K562 (cell line): ENCODE results near the gene PHF12. TPM values are rescaled to one million over a fixed set of nuclear protein-coding genes. Genes with fewer than 3 reads are reported as not detected.
A peak's percentile ranks its signal among the peaks of the same experiment; 100 is the strongest.

ENCODE experiments used
- ATAC-seq: fragments of 200-7000 bp; cut with Tn5 transposase; 3 replicates; pipeline ENCODE4 v1.9.1; 2020; ENCODE audit warnings: moderate library complexity
- BruUV-seq: library from RNA; stranded (reverse); fragments of 400-500 nt; replicated peaks from 2 replicates; lab custom pipeline; 2021; lab: Mats Ljungman, UMichigan
- CTCF ChIA-PET: fragments of 300-600 bp; formaldehyde crosslinking; extraction: SDS; loops from one replicate; lab custom pipeline; 2021; ENCODE audit warnings: low intra/inter-chr PET ratio; lab: Yijun Ruan, JAX
- POLR2A ChIA-PET: fragments of 300-600, 350-650 bp; sonication (Branson Sonifier 250); formaldehyde crosslinking; extraction: SDS; loops from one replicate; lab custom pipeline; 2021; ENCODE audit warnings: antibody characterized with exemption, inconsistent platforms; lab: Yijun Ruan, JAX
- DNase-seq, 4 experiments: peaks; one replicate each; pipeline versions ENCODE4 v3.0.0 to v3.0.0-alpha.2; 2011 to 2018; ENCODE audit warnings: low spot score in 3 of 4, mixed read lengths in 3 of 4; ENCODE audit errors: extremely low read depth in 1 of 4
- FAIRE-seq: peaks from 2 replicates; lab custom pipeline; 2011; peaks lifted over from hg19 to GRCh38; lab: Jason Lieb, UNC
- H2AFZ ChIP-seq: 2 replicates; pipeline ENCODE4 v1.6.0; 2011; ENCODE audit warnings: low read depth, low read length, control low read depth, inconsistent platforms
- H3K27ac ChIP-seq: fragments of 200-600 bp; 3 replicates; pipeline ENCODE4 v1.8.0; 2011; ENCODE audit warnings: low read depth, mild to moderate bottlenecking, control low read depth, inconsistent platforms, low read length, moderate library complexity, mixed read lengths; ENCODE audit errors: extremely low read depth
- H3K27me3 ChIP-seq, 2 experiments: fragments of 300-600 bp in 1 of 2; 2 replicates in 1 of 2; 3 replicates in 1 of 2; pipeline versions ENCODE4 v1.6.0 to v1.8.0; 2011; ENCODE audit warnings: inconsistent platforms in 2 of 2, low read length in 2 of 2, mild to moderate bottlenecking in 1 of 2, mixed read lengths in 1 of 2, moderate library complexity in 1 of 2; ENCODE audit not compliant: control insufficient read depth in 2 of 2, insufficient read depth in 2 of 2
- H3K36me3 ChIP-seq: fragments of 300-600 bp; 3 replicates; pipeline ENCODE4 v1.8.0; 2011; ENCODE audit warnings: mild to moderate bottlenecking, low read length, inconsistent platforms; ENCODE audit not compliant: control insufficient read depth, insufficient read depth
- H3K4me1 ChIP-seq, 2 experiments: fragments of 200-600 bp in 1 of 2; replicated peaks in 1 of 2; 2 replicates in 1 of 2; 3 replicates in 1 of 2; pipeline versions ENCODE4 v1.5.1 to v1.8.0; 2011; ENCODE audit warnings: inconsistent platforms in 2 of 2, low read length in 2 of 2, mild to moderate bottlenecking in 1 of 2, mixed read lengths in 1 of 2, moderate library complexity in 1 of 2; ENCODE audit not compliant: control insufficient read depth in 2 of 2, insufficient read depth in 2 of 2
- H3K4me2 ChIP-seq: 2 replicates; pipeline ENCODE4 v1.6.1; 2011; ENCODE audit warnings: low read length, control low read depth, inconsistent platforms, mixed read lengths; ENCODE audit not compliant: insufficient read depth
- H3K4me3 ChIP-seq: fragments of 200-600 bp; sonication (generic), shearing (Covaris generic); 2 replicates; pipeline ENCODE4 v1.5.1; 2016; ENCODE audit warnings: control low read depth, inconsistent platforms
- H3K79me2 ChIP-seq: fragments of 200-600 bp; 3 replicates; pipeline ENCODE4 v1.8.0; 2011; ENCODE audit warnings: low read length, inconsistent platforms; ENCODE audit not compliant: control insufficient read depth, insufficient read depth
- H3K9ac ChIP-seq, 2 experiments: 2 replicates each; pipeline versions ENCODE4 v1.6.0 to v1.6.1; 2011; ENCODE audit warnings: low read depth in 2 of 2, low read length in 2 of 2, control low read depth in 1 of 2, inconsistent platforms in 1 of 2, mild to moderate bottlenecking in 1 of 2, mixed read lengths in 1 of 2; ENCODE audit not compliant: insufficient read depth in 1 of 2
- H3K9me1 ChIP-seq: one replicate; pipeline ENCODE4 v1.6.0; 2011; ENCODE audit warnings: inconsistent platforms, mild to moderate bottlenecking, low read length, moderate library complexity; ENCODE audit not compliant: control insufficient read depth, insufficient read depth
- H3K9me3 ChIP-seq: replicated peaks from 2 replicates; pipeline ENCODE4 v1.5.1; 2011; ENCODE audit warnings: low read depth, low read length, inconsistent platforms; ENCODE audit not compliant: control insufficient read depth, insufficient read depth
- H4K20me1 ChIP-seq: replicated peaks from 2 replicates; pipeline ENCODE4 v1.6.1; 2011; ENCODE audit warnings: low read length, inconsistent platforms, mixed read lengths; ENCODE audit not compliant: control insufficient read depth, insufficient read depth
- CSDE1 ChIP-seq, 2 experiments: fragments of 450-650 bp; IDR thresholded peaks; 2 replicates each; pipeline ENCODE4 v1.6.1; 2016; ENCODE audit warnings: mild to moderate bottlenecking in 1 of 2
- NR2C1 ChIP-seq, 2 experiments: fragments of 450-650 bp; IDR thresholded peaks; 2 replicates each; pipeline ENCODE4 v1.6.1; 2017; ENCODE audit warnings: mild to moderate bottlenecking in 2 of 2, antibody characterized with exemption in 1 of 2, inconsistent platforms in 1 of 2, missing compliant biosample characterization in 1 of 2, missing genetic modification characterization in 1 of 2
- PHF8 ChIP-seq: fragments of 200-600 bp; sonication (generic); IDR thresholded peaks from 2 replicates; pipeline ENCODE4 v1.6.1; 2012; ENCODE audit warnings: mixed run types, mild to moderate bottlenecking, inconsistent platforms, low read length, moderate library complexity, borderline replicate concordance
- SRSF1 ChIP-seq: fragments of 200-400 bp; formaldehyde crosslinking; IDR thresholded peaks from 2 replicates; pipeline ENCODE4 v1.6.1; 2017; ENCODE audit warnings: mild to moderate bottlenecking, low read depth, low read length, moderate library complexity
- XRCC5 ChIP-seq: fragments of 200-400 bp; formaldehyde crosslinking; IDR thresholded peaks from 2 replicates; pipeline ENCODE4 v1.6.1; 2017; ENCODE audit warnings: low read depth, mild to moderate bottlenecking, low read length
- ZNF143 ChIP-seq: sonication (generic); formaldehyde crosslinking; IDR thresholded peaks from 2 replicates; pipeline ENCODE4 v1.9.0; 2022; ENCODE audit warnings: mild to moderate bottlenecking, missing genetic modification reagents
- WGBS: fragments of 100-300 bp; shearing (Covaris generic); methylation state at CpG from one replicate; pipeline ENCODE4 v1.1.6; 2016; ENCODE audit warnings: low coverage, mixed read lengths; ENCODE audit not compliant: insufficient coverage; ENCODE audit errors: missing lambda C conversion rate; 5-methylcytosine and 5-hydroxymethylcytosine counted together
- in situ Hi-C: fragments of 300-500 bp; cut with MboI; formaldehyde crosslinking; loops from 4 replicates; pipeline ENCODE4 v1.15.0; 2018; ENCODE audit warnings: inconsistent platforms, mixed read lengths
- intact Hi-C: fragments of 100-400 bp; cut with micrococcal nuclease; formaldehyde crosslinking; loops from 2 replicates; pipeline ENCODE4 v1.14.2; 2022
- polyA plus RNA-seq, 8 experiments: library from polyadenylated mRNA; depleted of rRNA in 4 of 8; stranded (reverse) in 5 of 8; unstranded in 3 of 8; fragments of >200 nt; fragmentation: Nextera tagmentation in 2 of 8; fragmentation: Illumina TruSeq in 1 of 8; extraction: Ambion mirVana in 2 of 8; extraction: Trizol in 1 of 8; gene quantifications; 2 replicates each; pipeline versions ENCODE4 v1.2.1 to v1.2.3, GENCODE V29; 2011 to 2014; ENCODE audit warnings: inconsistent platforms in 1 of 8, missing spikeins in 1 of 8
- total RNA-seq, 7 experiments: library from RNA; depleted of rRNA in 6 of 7; stranded (reverse); fragments of >200 nt in 6 of 7; fragmentation: Illumina TruSeq in 2 of 7; extraction: Trizol in 2 of 7; gene quantifications; 2 replicates each; pipeline versions ENCODE4 v1.2.1 to v1.2.3, GENCODE V29; 2011 to 2021; ENCODE audit warnings: low replicate concordance in 1 of 7
- TF ChIP-seq, protein P1 (sequence below): sonication (generic); IDR thresholded peaks from 2 replicates; pipeline ENCODE4 v1.6.1; 2016
- TF ChIP-seq, protein P2 (sequence below): fragments of 450-650 bp; IDR thresholded peaks from 2 replicates; pipeline ENCODE4 v1.6.1; 2016; ENCODE audit warnings: missing biosample characterization, missing genetic modification characterization
- TF ChIP-seq, protein P3 (sequence below), 2 experiments: fragments of 450-650 bp; IDR thresholded peaks; 2 replicates each; pipeline ENCODE4 v1.6.1; 2016; ENCODE audit warnings: mild to moderate bottlenecking in 2 of 2, borderline replicate concordance in 1 of 2, low read depth in 1 of 2, moderate library complexity in 1 of 2

The PHF12 gene
- total and polyA plus RNA-seq, 9 of the 15 experiments (the other 6 are each of a cell fraction or from before 2014, with no cell fraction given), result 0.82 to 31.3 (median 13.5) TPM

DNA sequence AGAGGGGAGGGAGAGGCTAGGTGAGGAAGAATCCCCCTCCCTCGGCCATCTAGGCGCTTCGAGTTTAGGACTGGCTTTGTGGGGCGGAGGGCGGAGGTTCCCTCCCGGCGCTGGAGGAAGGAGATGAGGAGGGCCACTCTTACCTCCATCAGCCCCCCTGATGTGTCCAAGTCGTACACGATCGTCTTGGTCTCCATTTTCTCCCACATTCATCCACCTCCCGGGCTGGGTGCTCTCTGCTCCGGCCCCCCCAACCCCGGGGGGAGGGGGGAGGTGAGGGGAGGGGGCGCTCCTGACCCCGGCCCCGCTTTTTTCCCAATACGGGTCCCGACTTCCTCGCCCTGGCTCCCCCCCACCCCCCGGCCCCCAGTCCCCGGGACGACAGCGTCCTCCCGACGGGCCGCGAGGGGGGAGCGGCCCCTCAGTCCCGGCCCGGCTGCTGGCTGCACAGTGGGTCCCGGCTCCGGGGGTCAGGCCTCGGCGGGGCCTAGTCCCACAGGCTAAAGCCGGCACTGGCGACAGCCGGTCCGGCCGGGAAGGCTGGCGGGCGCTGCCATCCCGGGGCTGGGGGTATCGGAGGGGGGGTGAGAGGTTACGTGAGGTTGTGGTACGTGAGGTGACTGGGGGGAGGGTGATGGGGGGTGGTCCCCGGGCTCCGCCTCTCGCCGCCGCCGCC is 428 bp downstream of the PHF12 start:
- no TSS peak for BruUV-seq
- no peaks in the 10 kb centered on the region; a peak in 1 of 5 replicates for H3K27me3 ChIP-seq
- peak overlapping the region; percentile 92 for H3K4me2 ChIP-seq
- intact Hi-C loops (loop anchor here (5.0 kb wide), 2 partner anchors 49 to 104 kb away; partner anchors contain the start of gene DHRS13), in situ Hi-C loops (no loop called here)
- peak overlapping the region; percentile 72 for H3K27ac ChIP-seq
- DNase-seq (no peak), ATAC-seq (peak; percentile 4), FAIRE-seq (no peak)
- no peaks in the 10 kb centered on the region for H3K9me1 ChIP-seq
- POLR2A ChIA-PET, result interaction anchor here (0.6 to 2.5 kb wide), 20 partner anchors 10 to 353 kb away, joined by 3 to 24 read pairs (median 4); partner anchors contain the start of gene TLCD1
- whole genome bisulfite sequencing, result 2% methylated on average over 21 of the region's 51 CpGs
- peaks cover 27% of the 10 kb centered on the region; the same call in 2 of the 3 replicates for H3K36me3 ChIP-seq
- H3K4me1 ChIP-seq, result peaks cover 18 to 21% of the 10 kb centered on the region in 2 experiments
- H3K79me2 ChIP-seq, result peaks cover 53% of the 10 kb centered on the region
- peaks cover 6% of the 10 kb centered on the region for H4K20me1 ChIP-seq
- peak overlapping the region; percentile 61 for H3K4me3 ChIP-seq
- CTCF ChIA-PET, result no interaction called here
- peak overlapping the region; percentile 67 for H2AFZ ChIP-seq
- H3K9ac ChIP-seq, result peak overlapping the region; percentile 80 to 95
- no peaks in the 10 kb centered on the region for H3K9me3 ChIP-seq
- TF ChIP-seq, protein P1, sequence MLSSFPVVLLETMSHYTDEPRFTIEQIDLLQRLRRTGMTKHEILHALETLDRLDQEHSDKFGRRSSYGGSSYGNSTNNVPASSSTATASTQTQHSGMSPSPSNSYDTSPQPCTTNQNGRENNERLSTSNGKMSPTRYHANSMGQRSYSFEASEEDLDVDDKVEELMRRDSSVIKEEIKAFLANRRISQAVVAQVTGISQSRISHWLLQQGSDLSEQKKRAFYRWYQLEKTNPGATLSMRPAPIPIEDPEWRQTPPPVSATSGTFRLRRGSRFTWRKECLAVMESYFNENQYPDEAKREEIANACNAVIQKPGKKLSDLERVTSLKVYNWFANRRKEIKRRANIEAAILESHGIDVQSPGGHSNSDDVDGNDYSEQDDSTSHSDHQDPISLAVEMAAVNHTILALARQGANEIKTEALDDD, result no peak
- TF ChIP-seq, protein P2, sequence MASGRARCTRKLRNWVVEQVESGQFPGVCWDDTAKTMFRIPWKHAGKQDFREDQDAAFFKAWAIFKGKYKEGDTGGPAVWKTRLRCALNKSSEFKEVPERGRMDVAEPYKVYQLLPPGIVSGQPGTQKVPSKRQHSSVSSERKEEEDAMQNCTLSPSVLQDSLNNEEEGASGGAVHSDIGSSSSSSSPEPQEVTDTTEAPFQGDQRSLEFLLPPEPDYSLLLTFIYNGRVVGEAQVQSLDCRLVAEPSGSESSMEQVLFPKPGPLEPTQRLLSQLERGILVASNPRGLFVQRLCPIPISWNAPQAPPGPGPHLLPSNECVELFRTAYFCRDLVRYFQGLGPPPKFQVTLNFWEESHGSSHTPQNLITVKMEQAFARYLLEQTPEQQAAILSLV (tag), result no peak
- no peak for TF ChIP-seq CSDE1 (IDR thresholded peaks at IDR 0.05)
- no peak for TF ChIP-seq NR2C1 (IDR thresholded peaks at IDR 0.05)
- TF ChIP-seq NR2C1 (tag; IDR thresholded peaks at IDR 0.05), result no peak
- no peak for TF ChIP-seq ZNF143
- TF ChIP-seq PHF8, result peak; percentile 9; the same call in 1 of the 2 replicates
- TF ChIP-seq, protein P3, sequence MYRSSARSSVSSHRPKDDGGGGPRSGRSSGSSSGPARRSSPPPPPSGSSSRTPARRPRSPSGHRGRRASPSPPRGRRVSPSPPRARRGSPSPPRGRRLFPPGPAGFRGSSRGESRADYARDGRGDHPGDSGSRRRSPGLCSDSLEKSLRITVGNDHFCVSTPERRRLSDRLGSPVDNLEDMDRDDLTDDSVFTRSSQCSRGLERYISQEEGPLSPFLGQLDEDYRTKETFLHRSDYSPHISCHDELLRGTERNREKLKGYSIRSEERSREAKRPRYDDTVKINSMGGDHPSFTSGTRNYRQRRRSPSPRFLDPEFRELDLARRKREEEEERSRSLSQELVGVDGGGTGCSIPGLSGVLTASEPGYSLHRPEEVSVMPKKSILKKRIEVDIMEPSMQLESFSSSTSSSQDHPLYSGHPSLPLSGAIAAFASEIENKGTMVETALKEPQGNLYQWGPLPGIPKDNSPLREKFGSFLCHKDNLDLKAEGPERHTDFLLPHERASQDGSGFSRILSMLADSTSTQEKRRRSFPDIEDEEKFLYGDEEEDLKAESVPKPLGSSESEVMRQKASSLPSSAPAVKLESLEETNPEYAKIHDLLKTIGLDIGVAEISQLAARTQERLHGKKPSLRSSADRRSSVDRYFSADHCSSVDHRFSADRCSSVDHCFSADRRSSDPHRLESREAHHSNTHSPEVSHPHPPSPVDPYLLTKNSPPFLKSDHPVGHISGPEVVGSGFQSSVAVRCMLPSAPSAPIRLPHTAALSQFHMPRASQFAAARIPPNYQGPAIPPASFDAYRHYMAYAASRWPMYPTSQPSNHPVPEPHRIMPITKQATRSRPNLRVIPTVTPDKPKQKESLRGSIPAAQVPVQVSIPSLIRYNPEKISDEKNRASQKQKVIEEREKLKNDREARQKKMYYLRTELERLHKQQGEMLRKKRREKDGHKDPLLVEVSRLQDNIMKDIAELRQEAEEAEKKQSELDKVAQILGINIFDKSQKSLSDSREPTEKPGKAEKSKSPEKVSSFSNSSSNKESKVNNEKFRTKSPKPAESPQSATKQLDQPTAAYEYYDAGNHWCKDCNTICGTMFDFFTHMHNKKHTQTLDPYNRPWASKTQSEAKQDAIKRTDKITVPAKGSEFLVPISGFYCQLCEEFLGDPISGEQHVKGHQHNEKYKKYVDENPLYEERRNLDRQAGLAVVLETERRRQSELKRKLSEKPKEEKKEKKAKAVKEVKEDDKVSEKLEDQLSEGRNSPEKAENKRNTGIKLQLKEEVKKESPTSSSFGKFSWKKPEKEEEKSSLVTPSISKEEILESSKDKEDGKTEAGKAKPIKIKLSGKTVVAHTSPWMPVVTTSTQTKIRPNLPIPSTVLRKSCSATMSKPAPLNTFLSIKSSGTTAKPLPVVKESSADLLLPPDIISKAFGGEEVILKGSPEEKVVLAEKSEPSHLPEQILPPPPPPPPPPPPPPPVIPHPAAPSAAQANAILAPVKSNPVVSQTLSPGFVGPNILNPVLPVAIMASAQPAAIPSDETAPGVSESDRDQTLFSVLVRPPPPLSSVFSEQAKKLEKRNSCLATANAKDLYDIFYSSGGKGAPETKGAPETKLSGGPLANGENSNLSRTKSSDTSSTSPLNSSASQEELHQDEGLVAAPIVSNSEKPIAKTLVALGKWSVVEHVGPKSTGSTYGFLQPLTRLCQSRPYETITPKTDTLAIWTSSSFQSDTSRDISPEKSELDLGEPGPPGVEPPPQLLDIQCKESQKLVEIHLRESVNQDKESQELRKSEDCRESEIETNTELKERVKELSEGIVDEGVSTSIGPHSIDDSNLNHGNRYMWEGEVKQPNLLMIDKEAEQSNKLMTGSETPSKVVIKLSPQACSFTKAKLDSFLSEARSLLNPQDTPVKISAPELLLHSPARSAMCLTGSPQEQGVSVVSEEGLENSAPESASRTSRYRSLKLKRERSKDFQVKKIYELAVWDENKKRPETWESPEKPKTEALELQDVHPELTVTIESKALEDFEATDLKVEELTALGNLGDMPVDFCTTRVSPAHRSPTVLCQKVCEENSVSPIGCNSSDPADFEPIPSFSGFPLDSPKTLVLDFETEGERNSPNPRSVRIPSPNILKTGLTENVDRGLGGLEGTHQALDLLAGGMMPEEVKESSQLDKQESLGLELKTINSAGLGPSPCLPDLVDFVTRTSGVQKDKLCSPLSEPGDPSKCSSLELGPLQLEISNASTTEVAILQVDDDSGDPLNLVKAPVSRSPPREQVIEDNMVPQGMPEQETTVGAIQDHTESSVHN (IDR thresholded peaks at IDR 0.05; ENCODE audit: borderline replicate concordance in 1 of 2, low read depth in 1 of 2), result no peak
- peak; percentile 49; the same call in 1 of the 2 replicates for TF ChIP-seq SRSF1
- 0 out of 2 replicates have a peak, but pooled peaks have one; percentile 7 for TF ChIP-seq XRCC5
